Activated naive CD8-positive, alpha-beta T cell treated with anti-CD3 and anti-CD28 coated beads, Interleukin-2, amount 50 U/mL, for 24 hours (primary cell): ENCODE data around the gene TAAR9.
"Not testable (repeated sequence)": the region's sequence is repeated elsewhere in the genome, so short reads cannot be mapped to it uniquely, and the experiment has no call there.

Experiments
- ATAC-seq: fragments of 150-1000 bp; cut with Tn5 transposase; one replicate; pipeline ENCODE4 v1.10.0; 2021
- DNase-seq: peaks from one replicate; pipeline ENCODE4 v3.0.0; 2021
- H3K27ac Mint-ChIP-seq: one replicate; pipeline ENCODE4 v1.8.0; 2021; ENCODE audit warnings: mild to moderate bottlenecking, mixed read lengths
- H3K27me3 Mint-ChIP-seq: one replicate; pipeline ENCODE4 v1.8.0; 2021; ENCODE audit warnings: mixed read lengths
- H3K36me3 Mint-ChIP-seq: one replicate; pipeline ENCODE4 v1.8.0; 2021; ENCODE audit warnings: low read depth, mixed read lengths
- H3K4me1 Mint-ChIP-seq: one replicate; pipeline ENCODE4 v1.8.0; 2021; ENCODE audit warnings: mixed read lengths
- H3K4me3 Mint-ChIP-seq: one replicate; pipeline ENCODE4 v1.8.0; 2021; ENCODE audit warnings: mild to moderate bottlenecking, moderate library complexity, mixed read lengths
- H3K9me3 Mint-ChIP-seq: one replicate; pipeline ENCODE4 v1.8.0; 2021; ENCODE audit warnings: mixed read lengths

TAAR9 gene

DNA sequence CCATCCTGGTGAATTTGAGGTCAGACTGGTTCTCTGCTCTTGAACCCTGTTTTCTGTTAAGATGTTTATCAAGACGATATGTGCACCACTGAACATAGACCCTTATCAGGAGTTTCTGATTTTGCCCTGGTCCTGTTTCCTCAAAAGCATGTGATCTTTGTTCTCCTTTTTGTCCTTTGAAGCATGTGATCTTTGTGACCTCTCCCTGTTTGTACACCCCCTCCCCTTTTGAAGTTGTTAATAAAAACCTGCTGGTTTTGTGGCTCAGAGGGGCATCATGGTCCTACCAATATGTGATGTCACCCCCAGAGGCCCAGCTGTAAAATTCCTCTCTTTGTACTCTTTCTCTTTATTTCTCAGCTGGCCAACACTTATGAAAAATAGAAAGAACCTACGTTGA is 3.5 kb upstream of the TAAR9 start:
- ATAC-seq, H3K27ac Mint-ChIP-seq, DNase-seq, H3K4me3 Mint-ChIP-seq, H3K36me3 Mint-ChIP-seq, H3K4me1 Mint-ChIP-seq, H3K27me3 Mint-ChIP-seq, H3K9me3 Mint-ChIP-seq: not testable (repeated sequence)

DNA sequence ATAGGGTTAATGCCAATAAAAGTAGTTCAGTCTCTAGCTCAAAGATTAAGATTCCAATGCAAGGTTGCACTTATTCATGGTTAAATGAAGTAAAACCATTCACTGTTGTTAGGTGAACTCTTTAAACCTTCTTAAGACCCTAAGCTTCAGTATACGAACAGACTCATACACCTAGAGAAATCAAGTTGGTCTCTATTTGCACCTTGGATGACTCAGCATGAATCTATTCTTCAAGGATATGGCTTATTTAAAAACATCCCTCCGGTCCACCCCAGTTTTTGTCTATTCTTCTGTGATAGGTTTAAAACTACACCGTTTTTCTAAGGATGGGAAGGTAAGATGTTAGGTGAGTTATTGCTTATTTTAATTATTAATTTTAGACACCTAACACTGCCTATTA is 932 bp upstream of the TAAR9 start:
- H3K27me3 Mint-ChIP-seq: peaks cover 19% of the 10 kb centered on the region

DNA sequence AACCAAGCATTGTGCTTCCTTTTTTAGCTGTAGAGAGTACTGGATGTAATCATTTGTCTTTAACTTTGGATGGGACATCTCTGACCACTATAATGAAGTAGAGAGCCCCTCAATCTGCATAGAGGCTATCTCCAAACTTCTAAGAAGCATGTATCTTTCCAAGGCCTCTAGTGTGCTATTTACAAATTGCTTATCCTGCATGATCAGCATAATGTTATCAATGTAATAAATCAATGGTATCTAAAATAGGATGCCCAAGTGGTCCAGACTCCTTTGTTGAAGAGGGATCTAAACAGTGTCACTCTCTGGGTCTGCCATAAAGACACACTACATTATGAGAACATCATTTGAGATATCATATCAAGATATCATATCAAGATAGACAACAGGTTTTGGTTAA is 6.7 kb downstream of the TAAR9 start:
- no peaks in the 10 kb centered on the region for H3K9me3 Mint-ChIP-seq
- peaks cover 21% of the 10 kb centered on the region for H3K27me3 Mint-ChIP-seq
- no peaks in the 10 kb centered on the region for H3K4me1 Mint-ChIP-seq
- DNase-seq: no peak
- no peak for ATAC-seq
- no peak overlapping the region for H3K4me3 Mint-ChIP-seq
- H3K27ac Mint-ChIP-seq: no peak overlapping the region
- H3K36me3 Mint-ChIP-seq: no peaks in the 10 kb centered on the region

More for the DNA sequence above, 932 bp upstream of the TAAR9 start:
- H3K9me3 Mint-ChIP-seq: no peaks in the 10 kb centered on the region
- H3K4me1 Mint-ChIP-seq: no peaks in the 10 kb centered on the region
- no peak for ATAC-seq
- H3K4me3 Mint-ChIP-seq: no peak overlapping the region
- H3K36me3 Mint-ChIP-seq: no peaks in the 10 kb centered on the region
- H3K27ac Mint-ChIP-seq: no peak overlapping the region
- no peak for DNase-seq

GRCh38 chr6:132548746-132549463 is 10.8 kb downstream of the TAAR9 start:
- H3K27me3 Mint-ChIP-seq: peaks cover 15% of the 10 kb centered on the region

GRCh38 chr6:132551214-132551613 is 13.1 kb downstream of the TAAR9 start:
- H3K27me3 Mint-ChIP-seq: peaks cover 17% of the 10 kb centered on the region
- H3K9me3 Mint-ChIP-seq: no peaks in the 10 kb centered on the region
- no peak overlapping the region for H3K4me3 Mint-ChIP-seq
- ATAC-seq (no peak), DNase-seq (no peak)
- no peaks in the 10 kb centered on the region for H3K36me3 Mint-ChIP-seq
- H3K27ac Mint-ChIP-seq: no peak overlapping the region
- no peaks in the 10 kb centered on the region for H3K4me1 Mint-ChIP-seq

More at GRCh38 chr6:132548746-132549463, 10.8 kb downstream of the TAAR9 start:
- ATAC-seq (no peak), DNase-seq (no peak)
- Mint-ChIP-seq H3K9me3 (no peaks in the 10 kb centered on the region), H3K27ac (no peak overlapping the region), H3K4me3 (no peak overlapping the region), H3K4me1 (no peaks in the 10 kb centered on the region), H3K36me3 (no peaks in the 10 kb centered on the region)

- Mint-ChIP-seq H3K4me1 (no peaks in the 10 kb centered on the region), H3K36me3 (no peaks in the 10 kb centered on the region)
Measured at GRCh38 chr6:132552372-132552771, 14.3 kb downstream of the TAAR9 start, which contains the start of gene TAAR8. TAAR8 (plus strand) TSS chr6:132552672; CDS start chr6:132552693, 21 bp downstream.

DNA sequence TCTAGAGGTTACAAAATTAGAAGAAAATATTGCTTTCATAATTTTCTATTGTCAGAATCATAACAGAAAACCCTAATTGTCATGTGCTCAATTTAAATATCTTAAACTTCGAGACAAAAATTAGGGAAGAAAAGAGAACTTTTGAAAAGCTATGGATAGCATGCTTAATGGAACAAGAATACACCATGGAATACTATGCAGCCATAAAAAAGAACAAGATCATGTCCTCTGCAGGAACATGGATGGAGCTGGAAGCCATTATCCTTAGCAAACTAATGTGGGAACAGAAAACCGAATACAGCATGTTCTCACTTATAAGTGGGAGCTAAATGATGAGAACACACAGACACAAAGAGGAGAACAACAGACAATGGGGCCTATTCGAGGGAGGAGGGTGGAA is 22.0 kb downstream of the TAAR9 start:
- not testable (repeated sequence) for H3K4me1 Mint-ChIP-seq, DNase-seq, H3K9me3 Mint-ChIP-seq, H3K4me3 Mint-ChIP-seq, H3K36me3 Mint-ChIP-seq, ATAC-seq, H3K27ac Mint-ChIP-seq
- H3K27me3 Mint-ChIP-seq: peaks cover 14% of the 10 kb centered on the region

More at GRCh38 chr6:132552372-132552771, 14.3 kb downstream of the TAAR9 start, which contains the start of gene TAAR8:
- Mint-ChIP-seq H3K27me3 (peaks cover 21% of the 10 kb centered on the region), H3K9me3 (no peaks in the 10 kb centered on the region), H3K27ac (no peak within 1 kb of the TSS), H3K4me3 (no peak within 1 kb of the TSS)
- ATAC-seq (no peak), DNase-seq (no peak)

DNA sequence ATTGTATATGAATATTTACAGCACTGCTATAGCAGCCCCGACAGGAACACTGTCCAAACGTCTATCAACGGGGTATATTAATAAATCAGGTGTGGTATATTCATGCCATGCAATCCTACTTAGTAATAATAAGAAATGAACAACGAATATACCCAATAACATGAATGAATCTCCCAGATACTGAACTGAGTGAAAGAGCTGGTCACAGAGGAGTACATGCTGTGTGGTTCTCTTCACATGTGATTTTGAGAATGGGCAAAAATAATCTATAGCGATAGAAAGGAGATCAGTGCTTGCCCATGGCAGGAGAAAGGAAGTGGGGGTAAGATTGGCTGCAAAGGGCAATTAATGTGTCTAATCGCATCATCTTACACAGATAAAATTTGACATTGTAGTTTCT is 28.3 kb downstream of the TAAR9 start:
- Mint-ChIP-seq H3K9me3 (no peaks in the 10 kb centered on the region), H3K27ac (no peak overlapping the region), H3K4me1 (no peaks in the 10 kb centered on the region), H3K36me3 (no peaks in the 10 kb centered on the region), H3K4me3 (no peak overlapping the region), H3K27me3 (peaks cover 11% of the 10 kb centered on the region)
- ATAC-seq: no peak
- no peak for DNase-seq

GRCh38 chr6:132567566-132567965 is 29.5 kb downstream of the TAAR9 start:
- DNase-seq (no peak), ATAC-seq (no peak)
- H3K4me1 Mint-ChIP-seq: no peaks in the 10 kb centered on the region
- no peaks in the 10 kb centered on the region for H3K9me3 Mint-ChIP-seq
- no peaks in the 10 kb centered on the region for H3K36me3 Mint-ChIP-seq
- no peak overlapping the region for H3K4me3 Mint-ChIP-seq
- no peak overlapping the region for H3K27ac Mint-ChIP-seq
- peaks cover 11% of the 10 kb centered on the region for H3K27me3 Mint-ChIP-seq

GRCh38 chr6:132568611-132569010 is 30.5 kb downstream of the TAAR9 start:
- no peaks in the 10 kb centered on the region for H3K9me3 Mint-ChIP-seq
- H3K27me3 Mint-ChIP-seq: peaks cover 13% of the 10 kb centered on the region
- H3K4me1 Mint-ChIP-seq: no peaks in the 10 kb centered on the region

DNA sequence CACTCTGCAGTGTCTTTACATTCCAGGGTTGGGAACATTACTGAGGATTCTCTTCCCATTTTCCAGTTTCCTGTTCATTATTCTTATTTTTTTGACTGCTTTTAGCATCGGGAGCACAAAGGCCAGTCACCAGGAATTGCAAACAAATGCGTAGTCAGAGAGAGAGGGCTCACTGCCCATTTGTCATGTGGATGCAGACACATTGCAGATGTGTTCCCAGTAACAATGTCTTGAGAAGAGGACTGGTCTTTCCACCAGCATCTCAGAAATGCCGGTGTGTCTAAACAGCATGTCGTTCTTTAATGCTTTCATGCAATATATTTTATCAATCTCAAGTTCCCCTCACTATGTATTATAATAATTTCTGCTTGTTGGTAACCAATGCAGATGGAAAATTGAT is 31.1 kb downstream of the TAAR9 start:
- DNase-seq: no peak
- no peaks in the 10 kb centered on the region for H3K4me1 Mint-ChIP-seq

More at GRCh38 chr6:132568611-132569010, 30.5 kb downstream of the TAAR9 start:
- no peaks in the 10 kb centered on the region for H3K36me3 Mint-ChIP-seq
- no peak overlapping the region for H3K4me3 Mint-ChIP-seq
- ATAC-seq: no peak
- no peak for DNase-seq
- no peak overlapping the region for H3K27ac Mint-ChIP-seq

DNA sequence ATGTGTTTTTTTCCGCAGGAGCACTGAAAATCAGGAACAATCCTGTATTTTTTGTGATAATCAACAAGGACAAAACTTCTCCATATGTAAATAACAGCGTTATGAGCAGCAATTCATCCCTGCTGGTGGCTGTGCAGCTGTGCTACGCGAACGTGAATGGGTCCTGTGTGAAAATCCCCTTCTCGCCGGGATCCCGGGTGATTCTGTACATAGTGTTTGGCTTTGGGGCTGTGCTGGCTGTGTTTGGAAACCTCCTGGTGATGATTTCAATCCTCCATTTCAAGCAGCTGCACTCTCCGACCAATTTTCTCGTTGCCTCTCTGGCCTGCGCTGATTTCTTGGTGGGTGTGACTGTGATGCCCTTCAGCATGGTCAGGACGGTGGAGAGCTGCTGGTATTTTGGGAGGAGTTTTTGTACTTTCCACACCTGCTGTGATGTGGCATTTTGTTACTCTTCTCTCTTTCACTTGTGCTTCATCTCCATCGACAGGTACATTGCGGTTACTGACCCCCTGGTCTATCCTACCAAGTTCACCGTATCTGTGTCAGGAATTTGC is 32.2 kb downstream of the TAAR9 start, which contains the start of gene TAAR6:
Gene TAAR6, plus strand, starts transcription at position 102 of the 557 bp plus-strand sequence. Its CDS starts 0 bp downstream, at position 102.
- no peak within 1 kb of the TSS for H3K27ac Mint-ChIP-seq
- ATAC-seq: no peak
- H3K9me3 Mint-ChIP-seq: no peaks in the 10 kb centered on the region
- peaks cover 15% of the 10 kb centered on the region for H3K27me3 Mint-ChIP-seq
- no peak for DNase-seq
- H3K4me3 Mint-ChIP-seq: no peak within 1 kb of the TSS
- H3K4me1 Mint-ChIP-seq: no peaks in the 10 kb centered on the region
- no peaks in the 10 kb centered on the region for H3K36me3 Mint-ChIP-seq

More for the DNA sequence above, 31.1 kb downstream of the TAAR9 start:
- Mint-ChIP-seq H3K9me3 (no peaks in the 10 kb centered on the region), H3K36me3 (no peaks in the 10 kb centered on the region), H3K27me3 (peaks cover 15% of the 10 kb centered on the region), H3K27ac (no peak overlapping the region), H3K4me3 (no peak overlapping the region)
- no peak for ATAC-seq

- DNase-seq (no peak), ATAC-seq (no peak)
- H3K4me3 Mint-ChIP-seq: no peak overlapping the region
- H3K27me3 Mint-ChIP-seq: peaks cover 15% of the 10 kb centered on the region
- H3K4me1 Mint-ChIP-seq: no peaks in the 10 kb centered on the region
- no peaks in the 10 kb centered on the region for H3K9me3 Mint-ChIP-seq
- no peak overlapping the region for H3K27ac Mint-ChIP-seq
- no peaks in the 10 kb centered on the region for H3K36me3 Mint-ChIP-seq
Measured at GRCh38 chr6:132571774-132572173, 33.7 kb downstream of the TAAR9 start.

GRCh38 chr6:132584698-132585097 is 46.6 kb downstream of the TAAR9 start:
- peaks cover 4% of the 10 kb centered on the region for H3K27me3 Mint-ChIP-seq
- H3K4me3 Mint-ChIP-seq: no peak overlapping the region
- H3K36me3 Mint-ChIP-seq: no peaks in the 10 kb centered on the region

DNA sequence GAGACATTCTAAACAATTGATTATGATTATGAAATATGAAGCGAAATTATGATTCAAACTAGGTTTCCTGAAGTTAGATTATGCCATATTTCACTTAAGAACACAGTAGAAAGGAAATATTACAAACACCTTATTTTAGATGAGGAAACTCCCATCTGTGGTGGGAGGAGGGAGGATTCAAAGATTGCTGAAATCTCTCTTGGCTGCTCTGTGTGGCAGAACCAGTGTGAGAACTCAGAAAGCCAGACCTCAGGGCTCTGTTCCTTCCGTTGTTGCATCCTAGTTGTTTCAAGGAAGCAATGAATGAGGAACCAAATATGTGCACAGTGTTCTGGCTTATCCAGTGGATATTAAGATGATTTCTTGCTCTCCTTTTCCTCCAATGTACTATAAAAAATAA is 49.3 kb downstream of the TAAR9 start:
- ATAC-seq: no peak
- peaks cover 7% of the 10 kb centered on the region for H3K27me3 Mint-ChIP-seq
- no peak for DNase-seq

More at GRCh38 chr6:132584698-132585097, 46.6 kb downstream of the TAAR9 start:
- DNase-seq (no peak), ATAC-seq (no peak)
- no peak overlapping the region for H3K27ac Mint-ChIP-seq
- H3K9me3 Mint-ChIP-seq: peaks cover 4% of the 10 kb centered on the region
- H3K4me1 Mint-ChIP-seq: no peaks in the 10 kb centered on the region

More for the DNA sequence above, 49.3 kb downstream of the TAAR9 start:
- H3K4me1 Mint-ChIP-seq: no peaks in the 10 kb centered on the region
- no peaks in the 10 kb centered on the region for H3K36me3 Mint-ChIP-seq
- no peak overlapping the region for H3K27ac Mint-ChIP-seq
- no peak overlapping the region for H3K4me3 Mint-ChIP-seq
- H3K9me3 Mint-ChIP-seq: no peaks in the 10 kb centered on the region
